Astrocyte of the spinal cord (primary cell): ENCODE results near the gene NT5DC1.

Experiments used
- DNase-seq: peaks from one replicate; pipeline ENCODE4 v3.0.0; 2011; ENCODE audit warnings: low read depth, low spot score
- H3K4me3 ChIP-seq: 2 replicates; pipeline ENCODE4 v1.5.1; 2011; ENCODE audit warnings: low read depth, mild to moderate bottlenecking, low read length, moderate library complexity
- in situ Hi-C: cut with HindIII; loops from 2 replicates; pipeline ENCODE4 v1.10.0; 2017; ENCODE audit warnings: low sequenced_read_pairs
- TF ChIP-seq, protein P1 (sequence below): IDR thresholded peaks from 2 replicates; pipeline ENCODE4 v1.5.1; 2012; ENCODE audit warnings: low read depth, mild to moderate bottlenecking, low read length, inconsistent platforms

NT5DC1 gene

DNA sequence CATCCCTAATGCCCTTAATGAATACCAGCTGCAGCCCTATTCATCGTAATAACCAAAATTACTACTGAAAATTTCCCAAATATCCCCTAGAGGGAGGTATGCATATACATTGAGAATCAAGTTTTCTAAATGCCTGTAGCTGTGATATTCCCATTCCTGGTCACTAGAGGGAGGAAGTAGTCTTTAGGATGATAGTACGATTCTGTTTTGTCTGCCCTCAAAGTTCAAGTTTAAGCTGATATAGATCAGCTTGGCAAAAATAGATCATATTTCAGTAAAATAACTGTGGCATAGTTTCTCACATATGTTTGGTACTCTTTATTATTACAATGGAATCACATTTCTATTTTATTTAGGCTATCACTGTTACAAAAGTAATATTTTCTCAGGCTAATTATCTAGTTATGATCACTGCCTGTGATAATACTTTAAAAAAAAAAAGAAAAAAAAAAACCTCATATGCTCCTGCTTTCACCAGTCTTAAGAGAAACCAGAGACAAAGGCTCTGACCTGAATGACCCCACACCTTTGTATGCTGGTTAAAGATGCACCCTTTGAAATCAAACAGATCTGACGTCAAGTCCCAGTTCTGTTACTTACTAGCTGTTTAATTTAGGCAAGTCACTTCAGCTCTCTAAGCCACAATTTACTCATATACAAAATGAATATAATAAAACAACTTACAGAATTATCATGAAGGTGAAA is 168.1 kb downstream of the NT5DC1 start:
- no peak overlapping the region for H3K4me3 ChIP-seq
- in situ Hi-C loops = no loop called here
- TF ChIP-seq, protein P1, sequence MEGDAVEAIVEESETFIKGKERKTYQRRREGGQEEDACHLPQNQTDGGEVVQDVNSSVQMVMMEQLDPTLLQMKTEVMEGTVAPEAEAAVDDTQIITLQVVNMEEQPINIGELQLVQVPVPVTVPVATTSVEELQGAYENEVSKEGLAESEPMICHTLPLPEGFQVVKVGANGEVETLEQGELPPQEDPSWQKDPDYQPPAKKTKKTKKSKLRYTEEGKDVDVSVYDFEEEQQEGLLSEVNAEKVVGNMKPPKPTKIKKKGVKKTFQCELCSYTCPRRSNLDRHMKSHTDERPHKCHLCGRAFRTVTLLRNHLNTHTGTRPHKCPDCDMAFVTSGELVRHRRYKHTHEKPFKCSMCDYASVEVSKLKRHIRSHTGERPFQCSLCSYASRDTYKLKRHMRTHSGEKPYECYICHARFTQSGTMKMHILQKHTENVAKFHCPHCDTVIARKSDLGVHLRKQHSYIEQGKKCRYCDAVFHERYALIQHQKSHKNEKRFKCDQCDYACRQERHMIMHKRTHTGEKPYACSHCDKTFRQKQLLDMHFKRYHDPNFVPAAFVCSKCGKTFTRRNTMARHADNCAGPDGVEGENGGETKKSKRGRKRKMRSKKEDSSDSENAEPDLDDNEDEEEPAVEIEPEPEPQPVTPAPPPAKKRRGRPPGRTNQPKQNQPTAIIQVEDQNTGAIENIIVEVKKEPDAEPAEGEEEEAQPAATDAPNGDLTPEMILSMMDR = peak; percentile 89
- DNase-seq = peak; percentile 84

GRCh38 chr6:116271149-116271708 is 170.6 kb downstream of the NT5DC1 start:
- TF ChIP-seq, protein P1 = no peak
- no peak overlapping the region for H3K4me3 ChIP-seq
- in situ Hi-C loops = no loop called here

DNA sequence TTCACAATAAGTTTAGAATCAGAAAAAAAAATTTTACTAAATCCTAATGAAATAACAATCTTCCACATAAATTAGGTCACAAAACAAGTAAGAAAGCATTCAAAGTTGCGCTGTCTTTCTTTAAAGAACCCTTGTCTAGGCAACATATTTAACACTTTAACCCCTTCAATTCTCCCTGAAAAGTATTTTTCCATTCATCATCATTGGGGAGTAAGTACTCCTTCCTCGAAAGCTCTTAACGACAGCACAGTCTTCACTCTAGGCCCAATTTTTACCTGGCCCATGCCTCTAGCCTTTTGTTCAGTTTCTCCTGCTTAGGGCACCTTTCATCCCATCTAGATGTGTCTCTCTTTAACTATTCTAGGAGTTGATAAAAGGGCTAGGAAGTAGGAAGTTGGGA is 176.5 kb downstream of the NT5DC1 start:
- in situ Hi-C loops = no loop called here
- H3K4me3 ChIP-seq = peak overlapping the region; percentile 88
- DNase-seq = no peak
- TF ChIP-seq, protein P1 = no peak

More at GRCh38 chr6:116271149-116271708, 170.6 kb downstream of the NT5DC1 start:
- no peak for DNase-seq

- in situ Hi-C loops = no loop called here
- no peak for DNase-seq
- TF ChIP-seq, protein P1 = no peak
- peak overlapping the region; percentile 88 for H3K4me3 ChIP-seq
These were observed 177.8 kb downstream of the NT5DC1 start for GRCh38 chr6:116278481-116278829.

DNA sequence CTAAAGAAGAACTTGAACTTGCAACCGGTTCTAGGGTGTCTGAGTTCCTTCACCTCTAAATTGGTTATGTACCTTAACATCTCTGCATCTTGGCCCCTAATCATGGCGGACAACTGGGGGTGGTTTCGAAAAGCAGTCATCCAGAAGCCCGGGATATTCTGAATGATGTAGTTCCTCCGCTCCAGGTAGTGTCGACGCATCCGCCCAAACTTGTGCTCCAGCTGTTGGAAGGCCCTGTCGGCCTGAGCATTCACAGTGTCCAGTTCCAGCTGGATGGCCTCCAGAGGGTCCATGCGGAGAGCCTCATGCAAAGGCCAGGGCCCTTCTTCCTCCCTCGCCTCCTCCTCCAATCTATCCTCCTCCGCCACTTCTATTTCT is 178.2 kb downstream of the NT5DC1 start:
- TF ChIP-seq, protein P1 = no peak
- peak overlapping the region; percentile 88 for H3K4me3 ChIP-seq
- in situ Hi-C loops = no loop called here
- DNase-seq = no peak

GRCh38 chr6:116279232-116280160 is 178.8 kb downstream of the NT5DC1 start, which contains the start of gene TSPYL1:
TSS of gene TSPYL1 (minus strand) at chr6:116279930. CDS start at chr6:116279830, 100 bp downstream.
- DNase-seq = peak; percentile 98
- TF ChIP-seq, protein P1 = no peak
- in situ Hi-C loops = no loop called here
- H3K4me3 ChIP-seq = peak within 1 kb of the TSS; percentile 88
